ENCODE results near the gene DPYSL3.
"Not testable (repeated sequence)": the region's sequence is repeated elsewhere in the genome, so short reads cannot be mapped to it uniquely, and the experiment has no call there.

DPYSL3 gene

GRCh38 chr5:147369742-147370374, 140.0 kb downstream of the DPYSL3 start:
- no peak for DNase-seq (ENCODE audit: low read depth in 2 of 2)

- not testable (repeated sequence) for DNase-seq (ENCODE audit: low read depth in 2 of 2)
Observed at GRCh38 chr5:147367381-147367780, 142.5 kb downstream of the DPYSL3 start.

GRCh38 chr5:147361441-147362175, 148.3 kb downstream of the DPYSL3 start:
- no peak for DNase-seq (ENCODE audit: low read depth in 2 of 2)

GRCh38 chr5:147360816-147361215, 149.1 kb downstream of the DPYSL3 start:
- DNase-seq (ENCODE audit: low read depth in 2 of 2): no peak

- DNase-seq (ENCODE audit: low read depth in 2 of 2): no peak
Observed at GRCh38 chr5:147359581-147359980, 150.3 kb downstream of the DPYSL3 start.

- no peak for DNase-seq (ENCODE audit: low read depth in 2 of 2)
Observed at GRCh38 chr5:147359101-147359500, 150.8 kb downstream of the DPYSL3 start.

- DNase-seq (ENCODE audit: low read depth in 2 of 2): no peak
Observed at GRCh38 chr5:147349241-147349640, 160.6 kb downstream of the DPYSL3 start.

- DNase-seq (ENCODE audit: low read depth in 2 of 2): no peak
Observed at GRCh38 chr5:147348451-147348850, 161.4 kb downstream of the DPYSL3 start.

- no peak for DNase-seq (ENCODE audit: low read depth in 2 of 2)
Observed at GRCh38 chr5:147348046-147348445, 161.8 kb downstream of the DPYSL3 start.

GRCh38 chr5:147346006-147346561, 163.8 kb downstream of the DPYSL3 start:
- no peak for DNase-seq (ENCODE audit: low read depth in 2 of 2)

- DNase-seq (ENCODE audit: low read depth in 2 of 2): no peak
Observed at GRCh38 chr5:147344861-147345260, 165.0 kb downstream of the DPYSL3 start.

- no peak for DNase-seq (ENCODE audit: low read depth in 2 of 2)
Observed at GRCh38 chr5:147341345-147341744, 168.5 kb downstream of the DPYSL3 start.

- no peak for DNase-seq (ENCODE audit: low read depth in 2 of 2)
Observed at GRCh38 chr5:147340941-147341340, 168.9 kb downstream of the DPYSL3 start.
